PFSK-1 (cell line): ENCODE results near the gene PRKCQ.

Experiments used
- FOXP2 ChIP-seq: optimal IDR thresholded peaks from 2 replicates; pipeline ENCODE3; 2011; ENCODE audit warnings: borderline replicate concordance, control low read depth, inconsistent platforms; ENCODE audit not compliant: insufficient read depth; ENCODE audit errors: extremely low read length, extremely low read depth
- POLR2AphosphoS5 ChIP-seq: IDR thresholded peaks from 2 replicates; pipeline ENCODE4 v1.6.1; 2012; ENCODE audit warnings: low read depth, mild to moderate bottlenecking, control low read depth, low read length, moderate library complexity
- SIN3A ChIP-seq: IDR thresholded peaks from 2 replicates; pipeline ENCODE4 v1.6.1; 2012; ENCODE audit warnings: mild to moderate bottlenecking, low read length, moderate library complexity, borderline replicate concordance; ENCODE audit not compliant: insufficient read depth
- TAF1 ChIP-seq: IDR thresholded peaks from 2 replicates; pipeline ENCODE4 v1.6.1; 2012; ENCODE audit warnings: low read length, control low read depth, borderline replicate concordance; ENCODE audit not compliant: insufficient read depth
- TF ChIP-seq, protein P1 (sequence below), 2 experiments: IDR thresholded peaks; 2 replicates each; pipeline versions ENCODE4 v1.6.1 to v1.8.0; 2011 to 2012; ENCODE audit warnings: low read depth in 2 of 2, low read length in 2 of 2, control low read depth in 1 of 2, inconsistent platforms in 1 of 2, mild to moderate bottlenecking in 1 of 2, moderate library complexity in 1 of 2; ENCODE audit not compliant: insufficient read depth in 1 of 2

The PRKCQ gene

DNA sequence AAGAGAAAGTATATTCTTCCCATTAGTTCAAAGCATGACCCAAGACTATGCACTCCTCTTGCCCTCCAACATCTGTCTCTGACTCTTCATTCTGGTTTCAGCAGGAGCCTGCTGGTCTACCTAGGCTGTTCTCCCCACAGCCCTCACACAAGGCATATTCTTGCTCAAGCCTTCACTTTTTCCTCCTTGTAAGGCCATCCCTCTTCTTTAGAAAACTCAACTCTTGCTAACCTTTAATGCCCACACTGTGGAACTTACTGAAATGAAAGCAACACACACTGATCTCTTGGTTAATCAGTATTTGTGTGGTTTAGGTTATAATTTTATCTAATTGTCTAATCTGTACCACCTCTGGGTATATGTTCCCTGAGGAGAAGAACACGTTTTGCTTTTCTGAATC, 75.8 kb downstream of the PRKCQ start:
- TF ChIP-seq SIN3A (no peak), POLR2AphosphoS5 (no peak), FOXP2 (no peak), TAF1 (no peak)
- TF ChIP-seq, protein P1, sequence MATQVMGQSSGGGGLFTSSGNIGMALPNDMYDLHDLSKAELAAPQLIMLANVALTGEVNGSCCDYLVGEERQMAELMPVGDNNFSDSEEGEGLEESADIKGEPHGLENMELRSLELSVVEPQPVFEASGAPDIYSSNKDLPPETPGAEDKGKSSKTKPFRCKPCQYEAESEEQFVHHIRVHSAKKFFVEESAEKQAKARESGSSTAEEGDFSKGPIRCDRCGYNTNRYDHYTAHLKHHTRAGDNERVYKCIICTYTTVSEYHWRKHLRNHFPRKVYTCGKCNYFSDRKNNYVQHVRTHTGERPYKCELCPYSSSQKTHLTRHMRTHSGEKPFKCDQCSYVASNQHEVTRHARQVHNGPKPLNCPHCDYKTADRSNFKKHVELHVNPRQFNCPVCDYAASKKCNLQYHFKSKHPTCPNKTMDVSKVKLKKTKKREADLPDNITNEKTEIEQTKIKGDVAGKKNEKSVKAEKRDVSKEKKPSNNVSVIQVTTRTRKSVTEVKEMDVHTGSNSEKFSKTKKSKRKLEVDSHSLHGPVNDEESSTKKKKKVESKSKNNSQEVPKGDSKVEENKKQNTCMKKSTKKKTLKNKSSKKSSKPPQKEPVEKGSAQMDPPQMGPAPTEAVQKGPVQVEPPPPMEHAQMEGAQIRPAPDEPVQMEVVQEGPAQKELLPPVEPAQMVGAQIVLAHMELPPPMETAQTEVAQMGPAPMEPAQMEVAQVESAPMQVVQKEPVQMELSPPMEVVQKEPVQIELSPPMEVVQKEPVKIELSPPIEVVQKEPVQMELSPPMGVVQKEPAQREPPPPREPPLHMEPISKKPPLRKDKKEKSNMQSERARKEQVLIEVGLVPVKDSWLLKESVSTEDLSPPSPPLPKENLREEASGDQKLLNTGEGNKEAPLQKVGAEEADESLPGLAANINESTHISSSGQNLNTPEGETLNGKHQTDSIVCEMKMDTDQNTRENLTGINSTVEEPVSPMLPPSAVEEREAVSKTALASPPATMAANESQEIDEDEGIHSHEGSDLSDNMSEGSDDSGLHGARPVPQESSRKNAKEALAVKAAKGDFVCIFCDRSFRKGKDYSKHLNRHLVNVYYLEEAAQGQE (IDR thresholded peaks at IDR 0.05; ENCODE audit: insufficient read depth in 1 of 2, low read depth in 2 of 2, low read length in 2 of 2), result no peak

DNA sequence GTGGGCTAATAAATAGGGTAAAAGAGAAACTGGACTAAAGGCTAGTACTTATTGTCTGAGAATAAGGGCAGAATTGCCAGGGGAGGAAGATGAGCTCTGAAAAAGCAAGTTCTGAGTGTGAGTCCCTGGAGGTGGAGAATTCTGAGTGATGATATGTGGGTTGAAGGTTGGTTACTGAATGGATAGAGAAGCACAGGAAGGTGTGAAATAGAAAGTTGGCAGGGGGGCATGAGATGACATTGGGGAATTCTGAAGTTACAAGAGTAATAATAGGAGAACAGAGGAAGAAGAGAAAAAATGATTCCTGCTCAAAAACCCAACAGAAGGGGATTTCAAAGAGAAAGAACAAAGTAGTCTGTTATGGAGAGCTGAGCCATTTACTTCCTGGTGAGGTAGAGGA, 76.9 kb downstream of the PRKCQ start:
- TF ChIP-seq, protein P1 (IDR thresholded peaks at IDR 0.05; ENCODE audit: insufficient read depth in 1 of 2, low read depth in 2 of 2, low read length in 2 of 2), result no peak
- TF ChIP-seq TAF1 (no peak), FOXP2 (no peak), SIN3A (no peak), POLR2AphosphoS5 (no peak)

DNA sequence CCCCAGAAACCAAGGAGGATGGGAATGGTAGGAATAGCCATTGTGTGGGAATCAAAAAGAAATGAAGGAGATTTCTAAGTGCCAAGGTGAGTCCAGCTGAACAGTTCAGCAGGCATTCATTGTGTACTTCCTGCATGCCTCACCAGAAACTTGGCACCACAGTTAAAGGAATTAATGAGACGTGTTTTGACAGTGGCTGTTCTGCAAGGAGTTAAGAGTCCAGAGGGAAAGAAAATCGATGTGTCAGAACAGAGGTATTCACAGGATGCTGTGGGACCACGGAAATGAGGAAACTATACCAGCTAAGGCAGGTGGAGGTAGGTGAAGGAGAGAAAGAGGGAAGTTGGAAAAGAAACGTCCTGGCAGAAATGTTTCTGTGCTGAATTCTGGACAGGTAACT, 78.1 kb downstream of the PRKCQ start:
- TF ChIP-seq, protein P1 (IDR thresholded peaks at IDR 0.05; ENCODE audit: insufficient read depth in 1 of 2, low read depth in 2 of 2, low read length in 2 of 2), result no peak
- TF ChIP-seq FOXP2 (no peak), SIN3A (no peak)

DNA sequence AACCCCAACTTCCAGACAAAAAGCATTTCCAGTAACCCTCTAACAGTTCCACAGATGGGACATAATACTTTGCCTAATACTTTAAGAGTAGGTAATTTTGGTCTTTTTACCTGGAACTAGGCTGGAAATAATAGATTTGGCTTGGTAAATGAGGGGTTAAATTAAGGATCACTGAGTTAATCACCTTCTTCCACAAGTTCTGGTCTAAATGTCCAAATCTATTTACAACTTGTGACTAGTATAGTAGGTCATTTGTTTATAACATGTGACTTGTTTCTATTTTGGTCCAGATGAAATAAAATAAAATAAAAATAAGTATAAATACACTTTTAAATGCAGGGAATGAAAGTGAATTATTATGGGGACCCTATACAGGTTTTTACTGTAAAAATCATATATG, 80.1 kb downstream of the PRKCQ start:
- TF ChIP-seq SIN3A, result no peak
- TF ChIP-seq FOXP2, result no peak
- no peak for TF ChIP-seq TAF1
- no peak for TF ChIP-seq POLR2AphosphoS5
- TF ChIP-seq, protein P1 (IDR thresholded peaks at IDR 0.05; ENCODE audit: insufficient read depth in 1 of 2, low read depth in 2 of 2, low read length in 2 of 2), result no peak

DNA sequence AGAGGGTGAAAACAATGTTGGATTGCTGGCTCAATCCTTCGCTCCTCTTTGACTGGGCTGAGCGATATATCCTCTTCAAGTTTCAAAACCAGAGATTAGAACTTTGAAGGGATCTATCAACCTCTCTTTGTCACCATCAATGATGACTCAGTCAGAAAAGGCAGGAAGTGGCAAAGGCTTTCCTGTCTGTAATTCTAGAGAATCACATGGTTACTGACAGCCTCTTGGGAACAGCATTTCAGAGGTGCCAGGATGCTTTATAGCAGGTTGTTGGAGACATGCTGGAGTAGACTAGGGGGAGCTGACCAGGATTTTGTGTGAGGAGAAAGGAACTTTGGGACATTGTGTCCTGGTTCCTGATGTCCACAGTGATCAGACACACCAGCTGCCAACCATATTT, 81.3 kb downstream of the PRKCQ start:
- no peak for TF ChIP-seq FOXP2
- no peak for TF ChIP-seq POLR2AphosphoS5
- TF ChIP-seq TAF1, result no peak
- TF ChIP-seq, protein P1 (IDR thresholded peaks at IDR 0.05; ENCODE audit: insufficient read depth in 1 of 2, low read depth in 2 of 2, low read length in 2 of 2), result no peak
- TF ChIP-seq SIN3A, result no peak
